GM23248 (cell line): Measurements from ENCODE around the gene ATP6AP2.

Source experiments
- EZH2 ChIP-seq: fragments of 200-600 bp; sonication (generic); IDR thresholded peaks from 2 replicates; pipeline ENCODE4 v1.6.1; 2018; ENCODE audit warnings: antibody characterized with exemption, mild to moderate bottlenecking; ENCODE audit not compliant: insufficient read depth, poor library complexity, severe bottlenecking
- EZH2phosphoT487 ChIP-seq: fragments of 200-600 bp; sonication (generic); IDR thresholded peaks from 2 replicates; pipeline ENCODE4 v1.6.1; 2018; ENCODE audit warnings: antibody characterized with exemption, moderate library complexity, mild to moderate bottlenecking, low read depth; ENCODE audit not compliant: insufficient read depth

- TF ChIP-seq EZH2 (no peak), EZH2phosphoT487 (no peak)
Observed at GRCh38 chrX:40628506-40628905, 47.7 kb downstream of the ATP6AP2 start.
